Measurements from ENCODE around the gene CD200.
"Not testable (repeated sequence)": the region's sequence is repeated elsewhere in the genome, so short reads cannot be mapped to it uniquely, and the experiment has no call there.

Gene CD200

GRCh38 chr3:112390783-112391641 lies 58.1 kb downstream of the CD200 start:
- no peak for DNase-seq (ENCODE audit: low spot score)

- DNase-seq (ENCODE audit: low spot score), result no peak
Measured at GRCh38 chr3:112391648-112392047, 58.7 kb downstream of the CD200 start.

DNA sequence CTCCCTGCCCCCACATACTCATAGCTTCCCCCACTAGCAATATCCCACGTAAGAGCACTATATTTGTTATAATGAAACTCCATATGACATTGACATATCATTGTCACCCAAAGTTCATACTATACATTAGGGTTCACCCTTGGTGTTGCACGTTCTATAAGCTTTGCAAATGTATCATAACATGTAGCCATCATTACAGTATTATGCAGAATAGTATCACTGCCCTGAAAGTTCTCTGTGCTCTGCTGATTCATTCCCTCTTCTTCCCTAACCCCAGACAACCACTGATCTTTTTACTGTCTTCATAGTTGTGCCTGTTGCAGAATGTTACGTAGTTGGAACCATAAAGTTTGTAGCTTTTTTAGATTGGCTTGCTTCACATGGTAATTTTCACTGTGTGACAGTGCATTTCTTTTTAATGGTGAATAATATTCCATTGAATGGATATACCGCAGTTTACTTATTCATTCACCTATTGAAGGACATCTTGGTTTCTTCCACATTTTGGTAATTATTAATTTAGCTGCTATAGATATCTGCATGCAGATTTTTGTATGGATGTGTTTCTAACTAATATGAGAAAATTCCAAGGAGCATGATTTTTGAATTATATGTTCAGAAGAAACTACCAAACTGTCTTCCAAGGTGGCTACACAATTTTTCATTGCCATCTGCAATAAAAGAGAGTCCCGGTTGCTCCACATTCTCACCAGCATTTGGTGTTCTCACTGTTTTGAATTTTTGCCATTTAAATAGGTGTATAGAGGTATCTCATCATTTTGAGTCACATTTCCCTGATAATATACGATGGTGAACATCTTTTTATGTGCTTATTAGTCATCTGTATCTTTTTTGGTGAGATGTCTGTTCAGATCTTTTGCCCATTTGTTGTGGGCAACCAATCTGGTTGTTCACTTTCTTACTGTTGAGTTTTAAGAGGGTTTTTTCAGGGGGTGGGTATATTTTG lies 59.7 kb downstream of the CD200 start:
- DNase-seq (ENCODE audit: low spot score), result no peak

DNA sequence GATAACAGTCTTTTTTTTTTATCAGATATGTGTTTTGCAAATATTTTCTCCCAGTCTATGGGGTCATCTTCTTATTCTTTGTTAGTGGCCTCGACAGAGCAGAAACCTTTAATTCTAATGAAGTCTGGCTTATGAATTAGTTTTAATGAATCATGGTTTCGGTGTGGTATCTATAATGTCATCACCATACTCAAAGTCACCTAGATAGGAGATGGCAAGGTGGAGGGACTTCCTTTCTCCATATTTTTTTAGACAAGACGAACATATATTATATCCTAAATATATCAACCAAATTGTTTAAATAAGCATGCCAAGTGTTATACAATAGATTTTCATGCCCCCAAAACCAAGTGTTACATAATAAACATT lies 60.4 kb downstream of the CD200 start:
- DNase-seq (ENCODE audit: low spot score), result no peak

- no peak for DNase-seq (ENCODE audit: low spot score)
Measured at GRCh38 chr3:112394003-112394640, 61.2 kb downstream of the CD200 start.

- no peak for DNase-seq (ENCODE audit: low spot score)
Measured at GRCh38 chr3:112395181-112395895, 62.4 kb downstream of the CD200 start.

- no peak for DNase-seq (ENCODE audit: low spot score)
Measured at GRCh38 chr3:112395896-112396290, 62.9 kb downstream of the CD200 start.

GRCh38 chr3:112397556-112397955 lies 64.6 kb downstream of the CD200 start:
- no peak for DNase-seq (ENCODE audit: low spot score)

GRCh38 chr3:112399064-112399463 lies 66.1 kb downstream of the CD200 start:
- DNase-seq (ENCODE audit: low spot score), result no peak

- not testable (repeated sequence) for DNase-seq (ENCODE audit: low spot score)
Measured at GRCh38 chr3:112399554-112399953, 66.6 kb downstream of the CD200 start.

GRCh38 chr3:112400317-112400716 lies 67.4 kb downstream of the CD200 start:
- DNase-seq (ENCODE audit: low spot score), result not testable (repeated sequence)

GRCh38 chr3:112401617-112402016 lies 68.7 kb downstream of the CD200 start:
- no peak for DNase-seq (ENCODE audit: low spot score)

GRCh38 chr3:112403103-112403502 lies 70.1 kb downstream of the CD200 start:
- DNase-seq (ENCODE audit: low spot score), result no peak

- not testable (repeated sequence) for DNase-seq (ENCODE audit: low spot score)
Measured at GRCh38 chr3:112404924-112405549, 72.1 kb downstream of the CD200 start.

- DNase-seq (ENCODE audit: low spot score), result no peak
Measured at GRCh38 chr3:112405845-112406244, 72.9 kb downstream of the CD200 start.

DNA sequence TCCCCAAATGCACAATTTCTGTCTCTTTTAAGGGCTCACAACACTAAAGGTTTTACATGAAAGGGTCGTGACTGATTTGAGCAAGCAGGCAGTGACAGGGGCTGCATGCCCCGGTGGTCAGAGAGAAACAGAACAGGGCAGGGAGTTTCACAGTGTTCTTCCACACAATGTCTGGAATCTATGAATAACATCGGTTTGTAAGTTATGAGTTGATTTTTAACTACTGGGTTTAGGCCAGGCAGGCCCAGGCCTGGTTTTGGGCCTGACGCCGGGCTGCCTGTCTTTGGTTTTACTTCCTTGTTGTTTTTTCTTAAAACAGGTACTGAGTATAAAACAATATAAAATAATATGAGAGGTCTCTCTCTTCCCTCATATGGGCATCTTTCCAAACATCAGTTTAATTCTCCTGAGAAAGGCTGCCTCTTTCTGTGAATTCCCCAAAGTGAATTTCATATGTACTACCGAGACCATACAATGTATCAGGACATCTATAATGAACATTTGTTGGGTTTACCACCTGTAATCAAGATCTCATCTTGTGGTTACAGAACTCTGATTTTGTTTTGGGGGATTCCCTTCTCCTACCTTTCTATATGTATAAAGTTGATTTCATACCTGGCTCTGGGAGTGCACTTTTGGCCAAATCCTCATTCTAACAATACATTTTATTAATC lies 74.4 kb downstream of the CD200 start:
- no peak for DNase-seq (ENCODE audit: low spot score)

DNA sequence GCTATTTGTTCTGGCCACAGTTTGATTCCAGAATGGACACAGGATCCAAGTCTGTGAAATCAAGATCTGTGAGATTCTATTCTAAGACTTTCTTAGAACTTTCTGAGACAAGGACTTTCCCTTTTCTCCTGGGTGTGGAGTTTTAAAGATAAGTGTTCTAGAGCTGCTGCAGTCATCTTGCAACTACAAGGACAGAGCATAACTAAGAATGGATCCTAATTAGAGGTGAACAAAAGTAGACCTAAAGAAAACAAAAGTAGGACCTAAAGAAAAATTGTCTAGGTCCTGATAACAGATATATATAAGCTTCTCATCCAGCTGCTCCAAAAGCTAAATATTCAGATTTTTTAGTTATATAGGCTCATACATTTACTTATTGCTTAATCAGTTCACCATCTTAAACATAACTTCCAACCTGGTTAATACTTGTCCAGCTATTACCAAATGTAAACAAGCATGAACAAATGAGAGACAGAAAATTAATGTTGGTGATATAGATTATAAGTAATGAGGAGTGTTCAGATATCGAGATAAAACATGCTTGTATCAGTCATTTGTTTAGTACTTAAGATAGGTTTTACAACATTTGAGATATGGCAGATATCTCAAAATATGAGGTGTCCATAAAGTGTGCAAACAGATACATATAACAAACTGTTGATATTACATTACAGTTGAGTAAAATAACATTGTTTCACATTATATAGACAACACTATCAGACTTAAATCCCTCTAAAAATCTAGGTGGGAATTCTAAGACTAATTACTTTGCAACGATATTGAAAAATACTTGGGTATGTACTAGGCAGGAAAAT lies 75.1 kb downstream of the CD200 start:
- no peak for DNase-seq (ENCODE audit: low spot score)

- DNase-seq (ENCODE audit: low spot score), result no peak
Measured at GRCh38 chr3:112409041-112409440, 76.1 kb downstream of the CD200 start.

DNA sequence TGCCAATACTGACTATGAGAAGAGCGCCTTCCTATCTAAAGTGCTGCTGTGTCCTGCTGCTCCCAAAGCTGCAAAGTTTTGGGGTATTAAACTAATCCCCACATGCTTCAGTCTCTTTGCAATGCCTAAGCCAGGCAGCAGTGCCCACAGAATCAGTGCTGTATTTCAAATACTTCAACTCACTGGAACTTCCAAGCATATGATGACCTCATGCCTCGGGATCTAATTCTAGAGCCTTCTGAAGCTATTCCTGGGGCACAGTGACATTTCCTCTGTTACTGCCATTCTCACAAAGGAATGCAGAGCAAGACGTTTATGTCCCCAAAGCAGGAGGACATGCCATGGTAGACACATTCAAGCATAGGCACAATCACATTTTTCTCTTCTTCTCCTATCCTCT lies 78.5 kb downstream of the CD200 start:
- no peak for DNase-seq (ENCODE audit: low spot score)

All from CD4-positive, alpha-beta T cell treated with Interleukin-6 at 100 ng/mL for 8 hours (primary cell).